IMR-90 (cell line): Measurements from ENCODE around the gene ARHGEF39. TPM values are rescaled to one million over a fixed set of nuclear protein-coding genes. Genes with fewer than 3 reads are reported as not detected.

Source experiments
- ATAC-seq: fragments of 200-7000 bp; cut with Tn5 transposase; 2 replicates; pipeline ENCODE4 v1.9.1; 2020; ENCODE audit warnings: low read depth, mild to moderate bottlenecking, moderate library complexity
- BruUV-seq: library from RNA; stranded (reverse); fragments of 400-500 nt; replicated peaks from 2 replicates; lab custom pipeline; 2021; lab: Mats Ljungman, UMichigan
- CTCF ChIA-PET: fragments of 300-600 bp; formaldehyde crosslinking; extraction: SDS; loops from one replicate; lab custom pipeline; 2021; ENCODE audit warnings: antibody characterized with exemption; lab: Yijun Ruan, JAX
- POLR2A ChIA-PET: fragments of 300-600 bp; sonication (Branson Sonifier 250); formaldehyde crosslinking; loops from one replicate; lab custom pipeline; 2022; ENCODE audit warnings: antibody characterized with exemption; ENCODE audit not compliant: unreplicated experiment; lab: Charles Lee
- DNase-seq: peaks from one replicate; pipeline ENCODE4 v3.0.0; 2013
- H2AFZ ChIP-seq: replicated peaks from 2 replicates; pipeline ENCODE3; 2013; ENCODE audit warnings: low read length, mild to moderate bottlenecking; ENCODE audit not compliant: poor library complexity
- H2AK5ac ChIP-seq: 2 replicates; pipeline ENCODE4 v1.6.1; 2013; ENCODE audit warnings: low read depth, low read length, inconsistent platforms
- H2AK9ac ChIP-seq: replicated peaks from 2 replicates; pipeline ENCODE3; 2013; ENCODE audit warnings: mild to moderate bottlenecking, low read depth, low read length, moderate library complexity; ENCODE audit not compliant: poor library complexity
- H2BK120ac ChIP-seq: 2 replicates; pipeline ENCODE4 v1.6.1; 2013; ENCODE audit warnings: low read depth, low read length, inconsistent platforms
- H2BK15ac ChIP-seq: 3 replicates; pipeline ENCODE4 v1.6.1; 2013; ENCODE audit warnings: low read depth, low read length, inconsistent platforms
- H2BK20ac ChIP-seq: 2 replicates; pipeline ENCODE4 v1.6.1; 2013; ENCODE audit warnings: low read depth, mild to moderate bottlenecking, inconsistent platforms, low read length, moderate library complexity
- H2BK5ac ChIP-seq: 2 replicates; pipeline ENCODE4 v1.6.1; 2013; ENCODE audit warnings: mild to moderate bottlenecking, low read depth, low read length, inconsistent platforms; ENCODE audit not compliant: poor library complexity, severe bottlenecking
- H3K14ac ChIP-seq: replicated peaks from 2 replicates; pipeline ENCODE4 v1.6.1; 2013; ENCODE audit warnings: low read depth, low read length, inconsistent platforms
- H3K18ac ChIP-seq: 2 replicates; pipeline ENCODE4 v1.6.1; 2013; ENCODE audit warnings: low read depth, low read length, control low read depth
- H3K23ac ChIP-seq: 2 replicates; pipeline ENCODE4 v1.6.1; 2013; ENCODE audit warnings: low read depth, low read length, inconsistent platforms
- H3K27ac ChIP-seq: 2 replicates; pipeline ENCODE4 v1.5.1; 2013; ENCODE audit warnings: mild to moderate bottlenecking, control low read depth, low read length; ENCODE audit not compliant: insufficient read depth
- H3K27me3 ChIP-seq: 2 replicates; pipeline ENCODE4 v1.6.1; 2013; ENCODE audit warnings: low read length; ENCODE audit not compliant: control insufficient read depth, insufficient read depth
- H3K36me3 ChIP-seq: 2 replicates; pipeline ENCODE4 v1.6.1; 2013; ENCODE audit warnings: low read length, mixed read lengths; ENCODE audit not compliant: control insufficient read depth, insufficient read depth
- H3K4ac ChIP-seq: 2 replicates; pipeline ENCODE4 v1.6.1; 2013; ENCODE audit warnings: low read depth, low read length, inconsistent platforms
- H3K4me1 ChIP-seq: 2 replicates; pipeline ENCODE4 v1.6.1; 2013; ENCODE audit warnings: low read length, mixed read lengths; ENCODE audit not compliant: control insufficient read depth, insufficient read depth
- H3K4me2 ChIP-seq: 2 replicates; pipeline ENCODE4 v1.6.1; 2013; ENCODE audit warnings: low read depth, mild to moderate bottlenecking, control low read depth, low read length, moderate library complexity
- H3K4me3 ChIP-seq: 2 replicates; pipeline ENCODE4 v1.5.1; 2013; ENCODE audit warnings: low read depth, mild to moderate bottlenecking, control low read depth, low read length, moderate library complexity; ENCODE audit not compliant: insufficient read depth
- H3K56ac ChIP-seq: 2 replicates; pipeline ENCODE4 v1.6.1; 2013; ENCODE audit warnings: low read length, inconsistent platforms; ENCODE audit not compliant: insufficient read depth; ENCODE audit errors: extremely low read depth
- H3K79me1 ChIP-seq, 2 experiments: 2 replicates each; pipeline ENCODE4 v1.6.1; 2013; ENCODE audit warnings: low read length in 2 of 2, inconsistent platforms in 1 of 2, low read depth in 1 of 2
- H3K9ac ChIP-seq: 2 replicates; pipeline ENCODE4 v1.6.1; 2013; ENCODE audit warnings: low read depth, low read length, control low read depth
- H3K9me1 ChIP-seq: 2 replicates; pipeline ENCODE4 v1.6.1; 2013; ENCODE audit warnings: low read length, inconsistent platforms; ENCODE audit not compliant: insufficient read depth
- H3K9me3 ChIP-seq: 2 replicates; pipeline ENCODE4 v1.6.1; 2013; ENCODE audit warnings: low read length; ENCODE audit not compliant: control insufficient read depth, insufficient read depth
- H4K20me1 ChIP-seq: 2 replicates; pipeline ENCODE4 v1.6.1; 2013; ENCODE audit warnings: low read length, inconsistent platforms; ENCODE audit not compliant: insufficient read depth
- H4K5ac ChIP-seq: 2 replicates; pipeline ENCODE4 v1.6.1; 2013; ENCODE audit warnings: mild to moderate bottlenecking, low read depth, low read length, control low read depth
- H4K8ac ChIP-seq, 2 experiments: 2 replicates each; pipeline ENCODE4 v1.6.1; 2013; ENCODE audit warnings: low read depth in 2 of 2, low read length in 2 of 2, control low read depth in 1 of 2, inconsistent platforms in 1 of 2
- H4K91ac ChIP-seq: 2 replicates; pipeline ENCODE4 v1.6.1; 2013; ENCODE audit warnings: low read depth, low read length, inconsistent platforms; ENCODE audit not compliant: insufficient read depth
- BHLHE40 ChIP-seq: fragments of 150-350 bp; IDR thresholded peaks from 2 replicates; pipeline ENCODE4 v1.6.1; 2016; ENCODE audit warnings: mild to moderate bottlenecking, low read depth, low read length
- CEBPB ChIP-seq: IDR thresholded peaks from 2 replicates; pipeline ENCODE4 v1.6.1; 2012; ENCODE audit warnings: low read depth, low read length, improper control_type of control experiment
- CHD1 ChIP-seq: IDR thresholded peaks from 2 replicates; pipeline ENCODE4 v1.6.1; 2012; ENCODE audit warnings: low read depth, low read length, improper control_type of control experiment
- CTCF ChIP-seq: conservative IDR thresholded peaks from 2 replicates; pipeline ENCODE4 v1.5.1; 2012; ENCODE audit warnings: mild to moderate bottlenecking, low read depth, low read length, improper control_type of control experiment
- FOS ChIP-seq: fragments of 150-350 bp; IDR thresholded peaks from 2 replicates; pipeline ENCODE4 v1.6.1; 2016; ENCODE audit warnings: low read depth, low read length
- MAFK ChIP-seq: IDR thresholded peaks from 2 replicates; pipeline ENCODE4 v1.6.1; 2012; ENCODE audit warnings: low read depth, low read length, improper control_type of control experiment
- MAZ ChIP-seq: IDR thresholded peaks from 2 replicates; pipeline ENCODE4 v1.6.1; 2012; ENCODE audit warnings: low read depth, mild to moderate bottlenecking, low read length, improper control_type of control experiment, moderate library complexity, borderline replicate concordance
- MXI1 ChIP-seq: IDR thresholded peaks from 2 replicates; pipeline ENCODE4 v1.6.1; 2012; ENCODE audit warnings: low read depth, mild to moderate bottlenecking, low read length, moderate library complexity, borderline replicate concordance
- NFE2L2 ChIP-seq: fragments of 150-350 bp; IDR thresholded peaks from 2 replicates; pipeline ENCODE4 v1.6.1; 2016; ENCODE audit warnings: low read depth, mild to moderate bottlenecking, low read length
- POLR2A ChIP-seq: IDR thresholded peaks from 2 replicates; pipeline ENCODE4 v1.6.1; 2012; ENCODE audit warnings: mild to moderate bottlenecking, low read depth, low read length
- RAD21 ChIP-seq: IDR thresholded peaks from 2 replicates; pipeline ENCODE4 v1.6.1; 2012; ENCODE audit warnings: low read length, improper control_type of control experiment
- RCOR1 ChIP-seq: IDR thresholded peaks from 2 replicates; pipeline ENCODE4 v1.6.1; 2012; ENCODE audit warnings: mild to moderate bottlenecking, low read length, improper control_type of control experiment; ENCODE audit not compliant: insufficient replicate concordance
- RFX5 ChIP-seq: IDR thresholded peaks from 2 replicates; pipeline ENCODE4 v1.8.0; 2012; ENCODE audit warnings: low read depth, mild to moderate bottlenecking, low read length, moderate library complexity
- SMC3 ChIP-seq: fragments of 150-350 bp; IDR thresholded peaks from 2 replicates; pipeline ENCODE4 v1.6.1; 2016; ENCODE audit warnings: low read depth, mild to moderate bottlenecking, antibody characterized with exemption, low read length, moderate library complexity
- WGBS, 2 experiments: methylation state at CpG; one replicate each; pipeline versions ENCODE4 v1.1.5 to v1.1.7; 2013; ENCODE audit warnings: missing lambda C conversion rate in 2 of 2; ENCODE audit not compliant: insufficient read length in 1 of 2; ENCODE audit errors: extremely low coverage in 2 of 2; 5-methylcytosine and 5-hydroxymethylcytosine counted together
- dilution Hi-C: fragments of 300-500 bp; cut with HindIII; formaldehyde crosslinking; loops from one replicate; pipeline ENCODE4 v1.14.3; 2018; ENCODE audit warnings: low sequenced_read_pairs; ENCODE audit not compliant: unreplicated experiment
- in situ Hi-C: fragments of 300-500 bp; cut with MboI; formaldehyde crosslinking; loops from 3 replicates; pipeline ENCODE4 v1.14.3; 2019; ENCODE audit warnings: low sequenced_read_pairs, inconsistent platforms, mixed read lengths
- intact Hi-C: fragments of 100-400 bp; cut with micrococcal nuclease; formaldehyde crosslinking; loops from 2 replicates; pipeline ENCODE4 v1.10.0; 2022
- polyA plus RNA-seq, 3 experiments: library from polyadenylated mRNA; depleted of rRNA; stranded (reverse); fragments of >200 nt; gene quantifications; 2 replicates each; pipeline ENCODE4 v1.2.3, GENCODE V29; 2012; ENCODE audit warnings: low replicate concordance in 1 of 3
- total RNA-seq: library from RNA; depleted of rRNA; stranded (reverse); fragments of >200 nt; gene quantifications from 2 replicates; pipeline ENCODE4 v1.2.3, GENCODE V29; 2012
- TF ChIP-seq, protein P1 (sequence below): fragments of 150-350 bp; IDR thresholded peaks from 2 replicates; pipeline ENCODE4 v1.6.1; 2016; ENCODE audit warnings: low read depth, mild to moderate bottlenecking, low read length, moderate library complexity, borderline replicate concordance

The ARHGEF39 gene
- total and polyA plus RNA-seq, 2 of the 4 experiments (the other 2 are of a cell fraction), result 2.5 to 2.8 TPM

DNA sequence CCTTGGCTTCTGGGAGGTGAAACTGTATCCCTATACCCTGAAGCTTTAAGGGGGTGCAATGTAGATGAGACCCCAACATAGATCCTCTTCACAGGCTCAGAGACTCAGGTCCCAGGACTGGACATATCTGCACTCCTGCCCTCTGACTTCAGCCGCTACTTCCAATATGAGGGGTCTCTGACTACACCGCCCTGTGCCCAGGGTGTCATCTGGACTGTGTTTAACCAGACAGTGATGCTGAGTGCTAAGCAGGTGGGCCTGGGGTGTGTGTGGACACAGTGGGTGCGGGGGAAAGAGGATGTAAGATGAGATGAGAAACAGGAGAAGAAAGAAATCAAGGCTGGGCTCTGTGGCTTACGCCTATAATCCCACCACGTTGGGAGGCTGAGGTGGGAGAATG, 14.1 kb upstream of the ARHGEF39 start:
- H4K5ac ChIP-seq, result peak overlapping the region; percentile 4; the same call in 1 of the 2 replicates
- dilution Hi-C loops (no loop called here), in situ Hi-C loops (no loop called here), intact Hi-C loops (no loop called here)
- no peak overlapping the region for H3K23ac ChIP-seq
- ChIA-PET CTCF (no interaction called here), POLR2A (interaction anchor here (2.2 to 2.7 kb wide), 2 partner anchors 11 to 18 kb away, joined by 11 to 25 read pairs; partner anchors contain the start of gene TPM2)
- H3K4me1 ChIP-seq, result peaks cover 36% of the 10 kb centered on the region
- peak overlapping the region; percentile 50 for H3K4ac ChIP-seq
- peak overlapping the region; percentile 61 for H4K91ac ChIP-seq
- WGBS, 2 experiments, result no CpG with 5 or more reads among the region's 5 CpGs
- H3K9ac ChIP-seq, result no peak overlapping the region
- peaks cover 9 to 40% of the 10 kb centered on the region in 2 experiments for H3K79me1 ChIP-seq
- H3K36me3 ChIP-seq, result peaks cover 27% of the 10 kb centered on the region
- peaks cover 42% of the 10 kb centered on the region for H4K20me1 ChIP-seq
- H2AK9ac ChIP-seq, result no peak overlapping the region
- H3K27ac ChIP-seq, result peak overlapping the region; percentile 36; the same call in 1 of the 2 replicates
- H3K56ac ChIP-seq, result no peak overlapping the region
- H2BK5ac ChIP-seq, result peak overlapping the region; percentile 39
- H2BK120ac ChIP-seq, result peak overlapping the region; percentile 59
- H3K9me3 ChIP-seq, result no peaks in the 10 kb centered on the region
- no peak overlapping the region for H2AFZ ChIP-seq
- ATAC-seq, result no peak
- BruUV-seq, result no TSS peak
- TF ChIP-seq RFX5 (no peak), MAFK (no peak), MAZ (no peak), BHLHE40 (no peak), POLR2A (no peak), SMC3 (no peak), NFE2L2 (no peak), CEBPB (no peak), RAD21 (no peak), FOS (no peak), CTCF (no peak), MXI1 (no peak), CHD1 (no peak), RCOR1 (no peak)
- TF ChIP-seq, protein P1, sequence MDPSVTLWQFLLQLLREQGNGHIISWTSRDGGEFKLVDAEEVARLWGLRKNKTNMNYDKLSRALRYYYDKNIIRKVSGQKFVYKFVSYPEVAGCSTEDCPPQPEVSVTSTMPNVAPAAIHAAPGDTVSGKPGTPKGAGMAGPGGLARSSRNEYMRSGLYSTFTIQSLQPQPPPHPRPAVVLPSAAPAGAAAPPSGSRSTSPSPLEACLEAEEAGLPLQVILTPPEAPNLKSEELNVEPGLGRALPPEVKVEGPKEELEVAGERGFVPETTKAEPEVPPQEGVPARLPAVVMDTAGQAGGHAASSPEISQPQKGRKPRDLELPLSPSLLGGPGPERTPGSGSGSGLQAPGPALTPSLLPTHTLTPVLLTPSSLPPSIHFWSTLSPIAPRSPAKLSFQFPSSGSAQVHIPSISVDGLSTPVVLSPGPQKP, result no peak
- no peaks in the 10 kb centered on the region for H3K27me3 ChIP-seq
- no peak overlapping the region for H3K4me2 ChIP-seq
- H2BK20ac ChIP-seq, result peak overlapping the region; percentile 55; the same call in 1 of the 2 replicates
- H3K9me1 ChIP-seq, result peaks cover 44% of the 10 kb centered on the region
- H3K14ac ChIP-seq, result 0 out of 2 replicates have a peak overlapping the region, but pooled peaks have one; percentile 14
- H3K4me3 ChIP-seq, result no peak overlapping the region
- no peak for DNase-seq
- H4K8ac ChIP-seq, result no peak overlapping the region
- no peak overlapping the region; the same call in 1 of the 2 replicates for H3K18ac ChIP-seq
- H2BK15ac ChIP-seq, result peak overlapping the region; percentile 23; the same call in 1 of the 3 replicates
- H2AK5ac ChIP-seq, result peak overlapping the region; percentile 68
